ENCODE results near the gene NUP205.

The NUP205 gene, protein sequence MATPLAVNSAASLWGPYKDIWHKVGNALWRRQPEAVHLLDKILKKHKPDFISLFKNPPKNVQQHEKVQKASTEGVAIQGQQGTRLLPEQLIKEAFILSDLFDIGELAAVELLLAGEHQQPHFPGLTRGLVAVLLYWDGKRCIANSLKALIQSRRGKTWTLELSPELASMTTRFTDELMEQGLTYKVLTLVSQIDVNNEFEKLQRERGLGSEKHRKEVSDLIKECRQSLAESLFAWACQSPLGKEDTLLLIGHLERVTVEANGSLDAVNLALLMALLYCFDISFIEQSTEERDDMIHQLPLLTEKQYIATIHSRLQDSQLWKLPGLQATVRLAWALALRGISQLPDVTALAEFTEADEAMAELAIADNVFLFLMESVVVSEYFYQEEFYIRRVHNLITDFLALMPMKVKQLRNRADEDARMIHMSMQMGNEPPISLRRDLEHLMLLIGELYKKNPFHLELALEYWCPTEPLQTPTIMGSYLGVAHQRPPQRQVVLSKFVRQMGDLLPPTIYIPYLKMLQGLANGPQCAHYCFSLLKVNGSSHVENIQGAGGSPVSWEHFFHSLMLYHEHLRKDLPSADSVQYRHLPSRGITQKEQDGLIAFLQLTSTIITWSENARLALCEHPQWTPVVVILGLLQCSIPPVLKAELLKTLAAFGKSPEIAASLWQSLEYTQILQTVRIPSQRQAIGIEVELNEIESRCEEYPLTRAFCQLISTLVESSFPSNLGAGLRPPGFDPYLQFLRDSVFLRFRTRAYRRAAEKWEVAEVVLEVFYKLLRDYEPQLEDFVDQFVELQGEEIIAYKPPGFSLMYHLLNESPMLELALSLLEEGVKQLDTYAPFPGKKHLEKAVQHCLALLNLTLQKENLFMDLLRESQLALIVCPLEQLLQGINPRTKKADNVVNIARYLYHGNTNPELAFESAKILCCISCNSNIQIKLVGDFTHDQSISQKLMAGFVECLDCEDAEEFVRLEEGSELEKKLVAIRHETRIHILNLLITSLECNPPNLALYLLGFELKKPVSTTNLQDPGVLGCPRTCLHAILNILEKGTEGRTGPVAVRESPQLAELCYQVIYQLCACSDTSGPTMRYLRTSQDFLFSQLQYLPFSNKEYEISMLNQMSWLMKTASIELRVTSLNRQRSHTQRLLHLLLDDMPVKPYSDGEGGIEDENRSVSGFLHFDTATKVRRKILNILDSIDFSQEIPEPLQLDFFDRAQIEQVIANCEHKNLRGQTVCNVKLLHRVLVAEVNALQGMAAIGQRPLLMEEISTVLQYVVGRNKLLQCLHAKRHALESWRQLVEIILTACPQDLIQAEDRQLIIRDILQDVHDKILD (N-terminal part only)

DNA sequence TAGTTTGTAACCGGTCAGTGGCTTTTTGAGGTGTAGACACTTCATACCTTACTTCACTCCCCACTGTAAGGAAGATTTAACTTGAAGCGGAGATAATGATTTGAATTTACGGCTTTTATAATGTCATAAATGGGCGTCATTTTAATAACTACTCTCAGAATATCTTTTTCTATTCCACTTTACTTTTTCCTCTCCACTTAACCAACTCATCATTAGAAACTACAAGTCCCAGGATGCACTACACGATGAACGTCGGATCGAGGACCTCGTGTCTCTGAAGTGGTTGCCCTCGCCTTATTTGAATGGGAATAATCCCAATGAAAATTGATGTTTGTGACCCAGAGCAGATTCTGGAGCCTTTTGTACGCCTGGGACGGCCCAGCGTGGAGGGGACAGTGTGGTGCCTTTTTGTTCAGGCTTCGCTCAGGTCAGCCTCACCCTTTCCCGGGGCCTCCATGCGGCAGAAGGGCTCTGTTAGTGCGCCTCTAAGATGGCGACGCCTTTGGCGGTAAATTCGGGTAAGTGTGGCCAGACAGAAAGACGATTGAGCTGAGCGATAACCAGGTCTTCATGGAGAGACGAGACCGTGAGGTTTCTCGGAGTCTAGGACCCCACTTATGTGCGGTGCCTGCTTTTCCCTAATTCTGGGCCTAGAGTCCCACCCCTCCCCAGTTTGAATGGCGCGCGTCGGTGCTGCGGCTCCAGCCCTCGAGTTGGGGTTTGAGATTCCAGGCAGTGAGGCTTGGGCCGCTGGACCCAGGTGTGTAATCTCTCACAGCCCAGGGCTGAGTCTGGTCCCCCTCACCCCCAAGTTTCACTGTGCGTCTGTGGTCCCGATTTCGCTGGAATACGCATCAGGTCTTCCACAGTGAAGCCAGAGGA lies at the start of gene NUP205:
NUP205 (plus strand) TSS at position 463 of the 882 bp plus-strand sequence; CDS start at position 491, 28 bp downstream.
- peak; percentile 49 to 70 (median 55) for DNase-seq (ENCODE audit: low read depth in 3 of 3)

DNA sequence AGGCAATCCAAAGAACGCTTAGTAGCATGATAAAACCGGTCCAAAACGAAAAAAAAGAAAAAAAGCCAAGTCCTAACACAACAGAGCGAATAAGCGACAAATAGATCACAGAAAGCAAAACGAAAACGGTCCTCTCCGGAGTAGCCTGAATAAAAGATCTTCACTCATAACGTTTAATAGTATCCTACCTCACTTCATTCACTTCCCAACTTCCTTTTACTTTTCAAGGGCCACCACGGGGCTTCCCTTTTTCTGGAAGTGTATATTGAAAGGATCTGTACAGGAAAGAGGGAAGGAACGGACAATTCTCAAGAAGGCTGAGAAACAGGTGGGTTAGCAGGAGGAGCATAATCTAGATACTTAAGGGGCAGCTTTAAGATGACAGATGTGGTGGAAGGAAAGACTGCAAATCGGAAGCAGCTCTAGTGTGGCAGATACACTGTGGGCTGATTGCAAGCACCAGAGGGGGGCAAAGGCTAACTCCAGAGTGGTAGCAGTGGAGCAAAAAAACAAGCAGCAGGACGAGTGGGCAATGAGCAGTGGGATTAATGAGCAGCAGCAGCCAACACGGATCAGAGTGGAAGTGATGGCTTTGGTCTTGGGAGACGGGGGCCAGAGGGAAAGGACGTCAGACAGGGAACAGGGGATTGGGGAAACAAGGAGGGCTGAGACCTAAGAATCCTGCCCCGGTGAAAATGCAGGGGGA lies 48.7 kb upstream of the NUP205 start:
- DNase-seq (ENCODE audit: low read depth in 3 of 3), result no peak

DNA sequence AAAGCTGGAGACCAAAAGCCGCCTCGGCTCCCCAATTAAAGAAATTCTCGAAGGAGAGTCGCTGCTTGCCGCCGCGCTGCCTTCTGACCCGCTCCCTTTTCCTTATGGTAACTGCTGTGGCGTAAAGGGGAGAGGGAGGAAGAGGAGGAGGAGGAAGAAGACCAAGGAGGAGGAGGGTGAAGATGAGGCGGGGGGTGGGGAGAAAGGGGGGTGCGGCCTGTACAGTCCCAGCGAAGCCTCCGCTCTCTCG lies 48.2 kb upstream of the NUP205 start:
- no peak for DNase-seq (ENCODE audit: low read depth in 3 of 3)

DNA sequence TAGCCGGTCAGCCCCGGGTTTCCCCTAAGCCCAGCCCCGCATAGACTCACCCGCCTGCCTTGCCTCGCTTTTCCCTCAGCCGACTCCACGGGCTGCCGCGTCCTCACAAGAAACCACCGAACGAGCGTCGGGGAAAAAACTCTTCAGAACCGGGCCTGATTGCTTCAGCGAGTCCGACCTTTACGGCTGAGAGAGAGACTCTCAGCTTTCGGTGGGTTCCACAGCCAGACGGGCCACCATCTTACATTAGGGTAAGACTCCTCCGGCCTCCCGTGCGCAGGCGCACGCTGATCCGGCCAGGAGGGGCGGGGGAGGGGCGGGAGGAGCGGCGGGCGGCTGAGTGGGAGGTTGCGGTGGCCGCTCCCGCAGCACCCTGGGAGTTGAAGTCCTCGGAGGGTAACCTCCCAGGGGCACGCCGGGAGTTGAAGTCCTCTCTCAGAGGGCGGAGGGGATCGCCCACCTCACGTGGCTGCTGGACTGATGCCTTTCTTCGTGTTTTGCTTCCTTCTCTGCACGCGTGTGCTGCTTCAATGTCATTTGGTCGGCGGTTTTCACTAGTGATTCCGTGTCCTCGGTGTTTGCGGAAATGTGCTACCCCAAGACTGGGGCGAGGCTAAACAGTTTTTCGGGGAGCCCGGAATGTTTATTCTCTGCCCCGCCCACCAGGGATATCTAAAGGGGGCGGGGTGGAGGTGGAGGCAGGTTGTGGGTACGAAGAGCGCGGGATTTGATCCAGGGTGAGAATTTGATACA lies 47.7 kb upstream of the NUP205 start, which contains the start of gene CNOT4:
CNOT4 (minus strand) TSS at position 264 of the 753 bp plus-strand sequence. CDS start 71,771 bp downstream, outside the sequence.
- peak; percentile 92 to 98 (median 94) for DNase-seq (ENCODE audit: low read depth in 3 of 3)

DNA sequence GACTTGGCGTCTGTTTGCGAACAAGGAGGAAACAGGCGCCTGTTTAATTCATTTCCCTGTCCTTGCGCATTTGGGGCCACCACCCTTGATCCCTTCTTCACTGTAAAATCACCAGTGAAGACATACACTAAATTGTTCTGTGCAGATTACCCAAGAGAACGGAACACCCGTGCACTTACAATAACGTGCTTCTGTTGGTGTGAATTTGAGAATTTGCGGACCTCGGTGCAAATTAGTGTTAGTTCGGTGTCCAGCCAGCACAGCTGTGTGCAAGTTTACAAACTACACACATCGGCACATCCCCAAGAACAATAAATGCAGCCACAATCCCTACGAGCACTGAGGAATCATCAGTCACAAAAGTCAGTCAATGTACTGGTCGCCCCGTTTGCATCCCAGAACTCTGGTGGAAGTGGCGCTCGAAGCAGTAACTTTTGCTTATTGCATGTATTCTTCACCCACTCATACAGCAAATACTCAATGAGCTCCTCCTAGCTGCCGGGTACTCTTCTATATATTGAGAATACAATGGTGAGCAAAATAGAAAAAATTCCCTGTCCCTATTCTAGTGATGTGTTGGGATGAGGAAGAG lies 47.0 kb upstream of the NUP205 start:
- DNase-seq (ENCODE audit: low read depth in 3 of 3), result no peak

DNA sequence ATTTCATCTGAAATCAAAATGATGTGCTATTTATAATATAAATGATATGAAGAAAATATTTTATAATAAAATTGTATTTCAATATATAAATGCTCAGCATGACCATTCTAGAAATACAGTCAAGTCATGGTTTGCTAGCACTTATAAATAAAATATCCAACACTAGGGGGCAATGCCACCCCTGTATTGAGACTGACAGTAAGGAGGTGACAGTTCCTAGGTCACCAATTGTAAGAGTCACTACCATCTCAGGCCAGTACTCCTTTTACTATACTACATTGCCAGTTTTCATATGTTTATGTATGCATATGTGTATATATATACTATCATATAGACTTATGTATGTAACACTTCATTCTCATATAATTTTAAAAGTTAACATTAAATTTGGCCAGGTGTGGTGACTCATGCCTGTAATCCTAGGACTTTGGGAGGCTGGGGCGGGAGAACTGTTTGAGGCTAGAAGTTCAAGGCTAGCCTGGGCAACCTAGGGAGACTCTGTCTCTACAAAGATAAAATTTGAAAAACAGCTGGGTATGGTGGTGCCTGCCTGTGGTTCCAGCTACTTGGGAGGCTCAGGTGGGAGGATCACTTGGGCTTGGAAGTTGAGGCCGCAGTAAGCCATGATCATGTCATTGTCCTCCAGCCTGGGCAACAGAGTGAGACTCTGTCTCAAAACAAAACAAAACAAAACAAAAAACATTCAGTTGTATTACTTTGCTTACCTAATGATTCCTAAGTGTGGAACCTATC lies 45.4 kb upstream of the NUP205 start:
- DNase-seq (ENCODE audit: low read depth in 3 of 3), result peak in 1 of 3 experiments; percentile 3

DNA sequence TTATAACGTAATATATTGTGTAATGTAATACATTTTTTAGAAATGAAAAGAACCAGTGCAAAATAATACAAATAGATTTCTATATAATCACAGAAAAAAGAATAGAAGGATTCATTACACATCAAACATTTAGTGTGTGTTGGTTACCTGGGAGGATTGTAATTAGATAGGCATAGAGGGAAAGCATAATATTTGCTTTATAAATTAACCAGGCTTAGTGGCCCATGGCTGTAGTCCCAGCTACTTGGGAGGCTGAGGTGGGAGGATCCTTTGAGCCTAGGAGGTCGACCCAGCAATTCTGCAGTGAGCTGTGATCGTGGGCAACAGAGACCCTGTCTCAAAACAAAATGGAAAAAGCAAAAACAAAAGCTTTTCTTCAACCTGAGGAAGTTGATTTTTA lies 42.9 kb upstream of the NUP205 start:
- no peak for DNase-seq (ENCODE audit: low read depth in 3 of 3)

DNA sequence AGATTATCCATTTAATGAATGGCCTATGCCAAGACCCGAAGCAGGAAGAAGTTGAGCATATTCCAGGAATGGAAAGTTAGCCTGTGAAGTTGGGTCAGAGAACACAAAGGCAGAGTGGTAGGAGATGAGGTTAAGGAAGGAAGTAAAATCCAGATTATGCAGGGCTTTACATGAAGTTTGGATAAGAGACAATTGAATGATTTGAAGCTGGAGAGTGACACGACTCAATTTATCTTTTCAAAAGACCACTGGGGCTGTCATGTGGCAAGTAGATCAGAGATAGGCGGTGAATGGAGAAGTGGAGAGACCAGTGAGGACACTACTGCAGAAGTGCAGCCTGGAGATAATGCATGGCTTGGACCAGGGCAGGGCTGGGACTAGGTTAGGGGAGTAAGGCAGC lies 40.7 kb upstream of the NUP205 start:
- no peak for DNase-seq (ENCODE audit: low read depth in 3 of 3)

DNA sequence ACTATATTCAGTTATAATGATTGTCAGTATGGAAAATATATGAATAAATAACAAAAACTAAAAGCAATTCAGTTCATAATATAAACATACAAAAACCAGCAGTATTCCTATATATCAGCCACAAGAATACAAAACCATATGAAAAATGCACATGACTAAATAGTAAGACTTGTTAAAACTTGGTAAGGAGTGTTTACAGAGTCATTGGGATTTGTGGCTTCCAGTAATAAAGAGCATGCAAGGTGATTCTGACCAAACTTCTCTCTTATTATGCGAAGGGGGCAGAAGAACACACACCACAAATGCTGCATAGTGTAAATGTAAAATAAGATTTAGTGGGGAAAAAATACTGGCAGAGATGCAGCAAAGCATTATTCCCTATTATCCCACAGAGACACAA lies 39.0 kb upstream of the NUP205 start:
- DNase-seq (ENCODE audit: low read depth in 3 of 3), result no peak

DNA sequence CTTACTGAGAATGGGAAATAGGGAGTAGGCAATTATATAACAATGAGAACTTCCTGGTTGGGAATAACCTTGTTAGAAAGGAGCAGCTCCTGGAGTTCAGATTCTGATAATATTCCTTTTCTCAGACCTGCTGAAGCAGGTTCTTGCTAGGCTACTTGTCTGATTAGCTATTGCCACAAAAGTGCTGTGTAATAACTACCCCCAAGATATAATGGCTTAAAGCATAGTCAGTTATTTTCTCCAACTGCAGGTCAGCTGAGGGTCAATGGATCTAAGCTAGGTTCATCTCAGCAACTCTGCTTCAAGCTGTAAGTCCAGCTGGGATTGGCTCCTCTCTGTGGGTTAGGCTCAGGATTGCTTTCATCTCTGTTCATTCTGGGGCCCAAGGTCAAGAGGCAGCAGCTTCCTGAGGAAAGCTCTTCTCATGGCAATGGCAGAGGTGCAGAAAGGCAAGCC lies 38.5 kb upstream of the NUP205 start:
- no peak for DNase-seq (ENCODE audit: low read depth in 3 of 3)

DNA sequence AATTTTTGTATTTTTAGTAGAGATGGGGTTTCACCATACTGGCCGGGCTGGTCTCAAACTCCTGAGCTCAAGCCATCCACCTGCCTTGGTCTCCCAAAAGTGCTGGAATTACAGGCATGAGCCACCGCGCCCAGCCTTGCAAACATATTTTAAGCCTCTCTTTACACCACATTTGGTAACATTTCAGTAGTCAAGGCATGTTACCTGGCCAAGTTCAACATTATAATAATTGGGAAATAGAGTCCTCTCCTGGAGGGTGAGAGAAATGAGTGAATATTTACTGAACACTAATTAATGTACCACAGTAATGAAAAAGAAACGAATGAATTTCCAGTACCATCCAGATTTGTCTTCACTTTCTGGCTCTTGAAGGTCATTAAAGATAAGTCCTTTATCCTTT lies 37.8 kb upstream of the NUP205 start:
- no peak for DNase-seq (ENCODE audit: low read depth in 3 of 3)

DNA sequence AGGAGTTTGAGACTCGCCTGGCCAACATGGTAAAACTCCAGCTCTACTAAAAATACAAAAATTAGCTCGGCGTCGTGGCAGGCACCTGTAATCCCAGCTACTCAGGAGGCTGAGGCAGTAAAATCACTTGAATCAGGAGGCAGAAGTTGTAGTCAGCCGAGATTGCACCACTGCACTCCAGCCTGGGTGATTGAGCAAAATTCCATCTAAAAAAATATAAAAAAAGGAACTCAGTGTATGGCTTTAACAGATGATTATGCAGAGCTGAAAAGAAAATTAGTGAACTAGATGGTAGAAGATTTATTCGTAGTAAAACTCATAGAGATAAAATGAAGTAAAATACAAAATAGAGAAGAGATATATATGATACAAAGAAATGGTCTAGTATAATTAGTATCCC lies 35.2 kb upstream of the NUP205 start:
- no peak for DNase-seq (ENCODE audit: low read depth in 3 of 3)

DNA sequence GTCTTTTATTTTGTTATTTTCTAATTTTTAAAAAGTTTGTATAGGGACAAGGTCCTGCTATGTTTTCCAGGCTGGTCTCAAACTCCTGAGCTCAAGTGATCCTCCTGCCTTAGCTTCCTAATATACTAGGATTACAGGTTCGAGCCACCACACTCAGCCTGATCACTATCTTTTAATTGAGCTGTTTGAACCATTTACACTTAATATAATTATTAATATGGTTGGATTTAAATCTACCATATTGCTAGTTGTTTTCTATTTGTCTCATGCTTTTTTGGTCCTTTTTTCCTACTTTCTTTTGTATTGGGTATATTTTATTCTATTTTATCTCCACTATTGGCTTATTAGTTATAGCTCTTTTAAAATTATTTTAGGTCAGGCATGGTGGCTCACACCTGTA lies 34.6 kb upstream of the NUP205 start:
- DNase-seq (ENCODE audit: low read depth in 3 of 3), result no peak

DNA sequence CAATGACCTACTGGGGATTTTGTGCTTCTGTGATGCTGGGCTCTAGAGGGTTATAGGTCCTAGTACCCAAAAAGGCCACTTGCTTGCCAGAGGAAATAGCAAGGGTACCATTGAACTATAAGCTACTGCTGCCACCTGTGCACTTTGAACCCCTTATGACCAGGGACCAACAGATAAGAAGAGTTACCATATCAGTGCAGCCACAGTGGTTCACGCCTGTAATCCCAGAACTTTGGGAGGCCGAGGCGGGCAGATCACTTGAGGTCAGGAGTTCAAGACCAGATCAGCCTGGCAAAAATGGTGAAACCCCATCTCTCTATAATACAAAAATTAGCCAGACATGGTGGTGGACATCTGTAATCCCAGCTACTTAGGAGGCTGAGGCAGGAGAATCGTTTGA lies 32.3 kb upstream of the NUP205 start:
- no peak for DNase-seq (ENCODE audit: low read depth in 3 of 3)

DNA sequence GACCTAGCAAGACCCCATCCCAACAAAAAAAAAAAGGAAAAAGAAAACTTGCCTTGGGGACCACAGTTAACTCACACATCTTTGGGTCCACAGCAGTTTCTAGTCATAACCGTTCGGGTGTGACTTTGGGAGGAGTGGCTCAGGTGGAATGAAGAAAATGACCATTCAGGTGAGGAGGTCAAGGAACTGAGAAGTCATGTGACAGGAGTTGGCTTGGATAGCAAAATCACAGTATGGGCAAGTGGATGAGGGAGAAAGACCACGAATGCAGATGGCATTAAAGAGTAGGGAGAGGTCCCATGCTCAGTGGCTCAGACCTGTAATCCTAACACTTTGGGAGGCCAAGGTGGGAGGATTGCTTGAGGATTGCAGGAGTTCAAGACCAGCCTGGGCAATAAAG lies 30.7 kb upstream of the NUP205 start:
- DNase-seq (ENCODE audit: low read depth in 3 of 3), result no peak

DNA sequence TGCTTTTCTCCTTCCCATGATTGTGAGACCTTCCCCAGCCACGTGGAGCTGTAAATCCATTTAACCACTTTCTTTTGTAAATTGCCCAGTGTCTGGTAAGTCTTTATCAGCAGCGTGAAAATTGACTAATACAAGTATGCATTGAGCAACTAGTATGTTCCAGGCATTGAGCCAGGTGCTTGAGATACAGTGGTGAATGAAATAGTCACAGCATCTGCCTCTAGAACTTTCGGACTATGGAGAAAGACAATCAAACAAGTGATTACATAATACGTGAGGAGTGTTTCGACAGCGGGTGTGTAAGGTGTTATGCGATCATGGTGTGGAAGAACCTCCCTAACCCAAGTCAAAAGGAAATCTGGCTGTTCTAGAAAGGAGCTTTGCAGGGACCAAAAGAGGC lies 21.6 kb upstream of the NUP205 start:
- no peak for DNase-seq (ENCODE audit: low read depth in 3 of 3)

DNA sequence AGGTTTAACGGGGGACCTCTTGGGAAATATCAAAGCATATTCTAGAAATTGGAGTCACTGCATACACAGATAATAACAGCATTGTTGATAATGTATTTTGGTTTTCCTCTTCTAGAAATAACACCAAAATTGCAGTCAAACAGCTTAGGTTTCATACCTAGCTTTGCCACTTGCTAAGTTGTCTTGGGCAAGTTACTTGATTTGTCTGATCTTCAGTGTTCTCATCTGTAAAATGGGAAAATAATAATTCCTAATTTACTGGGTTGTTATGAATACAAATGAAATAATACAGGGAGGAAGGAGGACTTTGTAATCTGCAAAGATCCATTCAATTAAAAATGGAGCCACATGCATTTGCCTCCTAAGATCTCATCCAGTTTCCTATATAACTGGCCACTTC lies 20.3 kb upstream of the NUP205 start:
- DNase-seq (ENCODE audit: low read depth in 3 of 3), result no peak

DNA sequence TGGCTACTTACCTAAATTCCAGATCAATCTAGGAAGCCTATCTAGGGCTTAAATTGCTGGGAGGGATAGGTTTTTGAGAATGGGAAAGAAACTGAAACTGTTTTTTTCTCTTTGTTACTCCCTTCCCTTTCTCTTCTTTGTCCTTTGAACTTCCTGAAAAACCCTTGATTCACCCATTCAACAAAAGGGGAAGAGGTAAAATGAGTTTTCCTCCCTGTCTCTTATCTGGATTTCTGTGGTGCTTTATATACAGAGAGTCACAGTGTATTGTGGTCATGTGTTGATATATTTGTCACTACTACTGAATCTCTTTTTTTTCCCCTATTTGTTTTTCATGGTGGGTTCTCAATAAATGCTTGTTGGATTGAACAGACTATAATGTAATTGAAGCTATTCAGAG lies 19.8 kb upstream of the NUP205 start:
- no peak for DNase-seq (ENCODE audit: low read depth in 3 of 3)

DNA sequence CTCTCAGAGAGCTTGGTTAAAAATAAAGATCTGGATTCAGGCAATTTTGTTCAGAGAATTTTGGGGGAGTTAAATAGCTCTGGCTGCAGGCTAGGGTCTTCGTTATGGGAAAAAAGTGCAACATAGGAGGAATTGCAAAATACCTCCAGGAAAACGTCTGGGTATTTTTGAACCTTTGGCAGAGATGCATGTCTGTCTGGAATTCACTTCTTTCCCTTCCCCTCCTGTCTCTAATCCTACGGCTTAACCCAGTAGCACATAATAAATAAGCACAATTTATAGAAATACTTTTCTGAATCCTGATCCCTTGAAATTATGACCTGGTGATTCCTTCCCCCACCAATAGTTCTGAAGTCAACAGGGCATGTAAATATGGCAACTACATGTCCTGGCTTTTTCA lies 19.3 kb upstream of the NUP205 start:
- no peak for DNase-seq (ENCODE audit: low read depth in 3 of 3)
